Measurements from ENCODE around the gene ZNF581. TPM values are rescaled to one million over a fixed set of nuclear protein-coding genes. Genes with fewer than 3 reads are reported as not detected.

ZNF581 gene
- total RNA-seq, 3 donors from 2014 or later (not counting 1 experiment from before 2014, with no cell fraction given), result 15.4 to 21.9 (median 19.0) TPM

DNA sequence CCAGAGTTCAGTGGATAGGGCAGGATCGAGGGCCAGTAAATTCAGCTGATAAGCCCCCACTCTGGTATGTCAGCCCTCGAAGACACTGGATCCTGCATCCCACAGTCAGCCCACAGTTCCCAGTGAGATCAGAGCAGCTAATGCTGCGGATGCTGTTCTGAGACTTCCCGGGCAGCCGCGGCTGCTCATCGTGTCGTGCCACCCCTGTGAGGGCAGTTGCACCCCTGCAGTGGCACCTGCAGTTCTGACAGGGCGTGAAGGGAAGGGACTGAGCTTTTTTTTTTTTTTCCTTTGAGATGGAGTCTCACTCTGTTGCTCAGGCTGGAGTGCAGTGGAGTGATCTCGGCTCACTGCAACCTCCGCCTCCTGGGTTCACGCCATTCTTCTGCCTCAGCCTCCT, 24.1 kb downstream of the ZNF581 start:
- TF ChIP-seq, protein P1, sequence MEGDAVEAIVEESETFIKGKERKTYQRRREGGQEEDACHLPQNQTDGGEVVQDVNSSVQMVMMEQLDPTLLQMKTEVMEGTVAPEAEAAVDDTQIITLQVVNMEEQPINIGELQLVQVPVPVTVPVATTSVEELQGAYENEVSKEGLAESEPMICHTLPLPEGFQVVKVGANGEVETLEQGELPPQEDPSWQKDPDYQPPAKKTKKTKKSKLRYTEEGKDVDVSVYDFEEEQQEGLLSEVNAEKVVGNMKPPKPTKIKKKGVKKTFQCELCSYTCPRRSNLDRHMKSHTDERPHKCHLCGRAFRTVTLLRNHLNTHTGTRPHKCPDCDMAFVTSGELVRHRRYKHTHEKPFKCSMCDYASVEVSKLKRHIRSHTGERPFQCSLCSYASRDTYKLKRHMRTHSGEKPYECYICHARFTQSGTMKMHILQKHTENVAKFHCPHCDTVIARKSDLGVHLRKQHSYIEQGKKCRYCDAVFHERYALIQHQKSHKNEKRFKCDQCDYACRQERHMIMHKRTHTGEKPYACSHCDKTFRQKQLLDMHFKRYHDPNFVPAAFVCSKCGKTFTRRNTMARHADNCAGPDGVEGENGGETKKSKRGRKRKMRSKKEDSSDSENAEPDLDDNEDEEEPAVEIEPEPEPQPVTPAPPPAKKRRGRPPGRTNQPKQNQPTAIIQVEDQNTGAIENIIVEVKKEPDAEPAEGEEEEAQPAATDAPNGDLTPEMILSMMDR (IDR thresholded peaks at IDR 0.05), result no peak
- Mint-ChIP-seq H3K9me3 (no peaks in the 10 kb centered on the region), H3K4me1 (peaks cover 12 to 37% of the 10 kb centered on the region in 2 donors), H3K27me3 (ENCODE audit: low read depth in 2 of 2) (no peaks in the 10 kb centered on the region), H3K4me3 (no peak overlapping the region), H3K36me3 (no peaks in the 10 kb centered on the region), H3K27ac (no peak overlapping the region)
- Histone ChIP-seq H3K4me1 (ENCODE audit: control insufficient read depth, insufficient read depth, low read length) (peaks cover 9% of the 10 kb centered on the region), H3K4me3 (ENCODE audit: low read length) (no peak overlapping the region), H3K27ac (ENCODE audit: low read length) (no peak overlapping the region), H3K27me3 (ENCODE audit: control insufficient read depth, insufficient read depth, low read length) (no peaks in the 10 kb centered on the region), H3K36me3 (ENCODE audit: control insufficient read depth, insufficient read depth, low read length) (peaks cover 74% of the 10 kb centered on the region), H3K9me3 (ENCODE audit: control insufficient read depth, insufficient read depth, low read length) (no peaks in the 10 kb centered on the region)
- intact Hi-C loops (cut with micrococcal nuclease), result no loop called here
- no peak for ATAC-seq
- DNase-seq, result no peak
- WGBS (ENCODE audit: insufficient coverage), result 95% methylated on average over 12 of the region's 12 CpGs

DNA sequence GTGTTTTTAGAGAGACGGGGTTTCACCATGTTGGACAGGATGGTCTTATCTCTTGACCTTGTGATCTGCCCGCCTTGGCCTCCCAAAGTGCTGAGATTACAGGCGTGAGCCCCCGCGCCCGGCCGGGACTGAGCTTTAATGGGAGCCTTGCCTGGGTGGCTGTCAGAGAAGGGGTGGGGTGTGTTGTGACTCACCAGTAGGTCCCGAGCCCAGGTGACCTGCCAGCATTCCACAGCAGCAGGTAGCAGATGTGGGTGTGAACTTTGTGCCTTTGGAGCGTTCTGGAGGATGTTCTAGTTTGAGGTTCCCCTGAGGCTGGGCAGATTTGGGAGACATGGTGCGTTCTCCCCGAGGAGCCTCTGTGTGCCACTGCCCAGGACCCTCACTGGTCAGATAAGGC, 24.5 kb downstream of the ZNF581 start:
- no peak overlapping the region for H3K4me3 Mint-ChIP-seq

DNA sequence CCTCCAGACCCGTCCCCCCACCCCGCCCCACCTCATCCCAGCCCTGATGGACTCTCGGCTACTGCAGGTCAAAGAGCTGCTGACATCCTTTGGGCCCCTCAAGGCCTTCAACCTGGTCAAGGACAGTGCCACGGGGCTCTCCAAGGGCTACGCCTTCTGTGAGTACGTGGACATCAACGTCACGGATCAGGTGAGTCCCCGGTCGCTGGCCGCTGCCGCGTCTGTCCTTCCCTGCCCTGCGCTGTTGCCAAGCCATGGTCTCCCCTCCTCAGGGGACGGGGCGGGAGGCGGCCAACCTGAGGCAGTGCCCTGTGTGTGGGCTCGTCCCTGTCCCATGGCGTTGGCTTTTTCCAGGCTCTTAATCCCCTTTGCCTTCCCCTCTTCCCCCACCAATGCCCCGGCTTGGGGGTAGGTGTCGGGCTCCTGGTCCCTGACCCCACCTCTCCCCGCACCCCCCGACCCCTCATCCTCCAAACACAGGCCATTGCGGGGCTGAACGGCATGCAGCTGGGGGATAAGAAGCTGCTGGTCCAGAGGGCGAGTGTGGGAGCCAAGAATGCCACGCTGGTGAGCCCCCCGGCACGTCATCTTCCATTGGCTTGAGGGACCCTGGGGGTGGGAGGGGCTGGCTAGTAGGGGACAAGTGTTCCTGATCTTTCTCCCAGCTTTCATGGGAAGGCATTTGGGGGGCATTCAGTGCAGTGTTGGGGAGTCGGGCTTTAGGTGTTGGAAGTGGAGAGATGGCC, 25.3 kb downstream of the ZNF581 start:
- Histone ChIP-seq H3K9me3 (ENCODE audit: control insufficient read depth, insufficient read depth, low read length) (no peaks in the 10 kb centered on the region), H3K4me1 (ENCODE audit: control insufficient read depth, insufficient read depth, low read length) (peaks cover 9% of the 10 kb centered on the region), H3K27me3 (ENCODE audit: control insufficient read depth, insufficient read depth, low read length) (no peaks in the 10 kb centered on the region), H3K4me3 (ENCODE audit: low read length) (no peak overlapping the region), H3K27ac (ENCODE audit: low read length) (no peak overlapping the region), H3K36me3 (ENCODE audit: control insufficient read depth, insufficient read depth, low read length) (peaks cover 66% of the 10 kb centered on the region)
- intact Hi-C loops (cut with micrococcal nuclease), result no loop called here
- Mint-ChIP-seq H3K9me3 (no peaks in the 10 kb centered on the region), H3K36me3 (no peaks in the 10 kb centered on the region), H3K4me1 (peaks cover 17 to 26% of the 10 kb centered on the region in 2 donors), H3K27ac (no peak overlapping the region), H3K4me3 (no peak overlapping the region), H3K27me3 (ENCODE audit: low read depth in 2 of 2) (no peaks in the 10 kb centered on the region)
- WGBS (ENCODE audit: insufficient coverage), result 94% methylated on average over 29 of the region's 30 CpGs
- TF ChIP-seq, protein P1 (IDR thresholded peaks at IDR 0.05), result no peak
- DNase-seq, result no peak
- no peak for ATAC-seq

More for the DNA sequence above, 24.5 kb downstream of the ZNF581 start:
- Histone ChIP-seq H3K4me1 (ENCODE audit: control insufficient read depth, insufficient read depth, low read length) (peaks cover 9% of the 10 kb centered on the region), H3K9me3 (ENCODE audit: control insufficient read depth, insufficient read depth, low read length) (no peaks in the 10 kb centered on the region), H3K36me3 (ENCODE audit: control insufficient read depth, insufficient read depth, low read length) (peaks cover 69% of the 10 kb centered on the region), H3K4me3 (ENCODE audit: low read length) (no peak overlapping the region), H3K27me3 (ENCODE audit: control insufficient read depth, insufficient read depth, low read length) (no peaks in the 10 kb centered on the region), H3K27ac (ENCODE audit: low read length) (no peak overlapping the region)
- no peaks in the 10 kb centered on the region for H3K36me3 Mint-ChIP-seq
- no peaks in the 10 kb centered on the region for H3K27me3 Mint-ChIP-seq (ENCODE audit: low read depth in 2 of 2)
- H3K27ac Mint-ChIP-seq, result no peak overlapping the region
- peaks cover 12 to 33% of the 10 kb centered on the region in 2 donors for H3K4me1 Mint-ChIP-seq
- 91% methylated on average over 11 of the region's 11 CpGs for WGBS (ENCODE audit: insufficient coverage)
- DNase-seq, result no peak
- intact Hi-C loops (cut with micrococcal nuclease), result no loop called here
- TF ChIP-seq, protein P1 (IDR thresholded peaks at IDR 0.05), result no peak
- H3K9me3 Mint-ChIP-seq, result no peaks in the 10 kb centered on the region
- ATAC-seq, result no peak

Data from natural killer cell (primary cell).